ENCODE results near the gene TESK2. TPM values are rescaled to one million over a fixed set of nuclear protein-coding genes. Genes with fewer than 3 reads are reported as not detected.

TESK2 gene
- total RNA-seq, 6 donors from 2014 or later: 2.3 to 7.4 (median 5.7) TPM

DNA sequence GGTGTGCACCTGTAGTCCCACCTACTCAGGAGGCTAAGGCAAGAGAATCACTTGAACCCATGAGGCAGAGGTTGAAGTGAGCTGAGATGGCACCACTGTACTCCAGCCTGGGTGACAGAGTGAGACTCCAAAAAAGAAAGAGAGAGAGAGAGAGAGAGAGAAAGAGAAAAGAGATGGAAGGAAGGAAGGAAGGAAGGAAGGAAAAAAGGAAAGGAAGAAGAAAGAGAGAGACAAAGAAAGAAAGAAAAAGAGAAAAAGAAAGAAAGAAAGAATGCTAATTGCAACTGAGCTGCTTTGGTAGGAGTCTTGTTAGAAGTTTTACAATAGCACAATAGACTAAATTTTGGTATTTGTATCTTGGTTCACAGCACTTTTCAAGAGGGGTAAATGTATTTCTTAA, 25.7 kb downstream of the TESK2 start:
- no peaks in the 10 kb centered on the region for H3K36me3 ChIP-seq
- ATAC-seq (ENCODE audit: low FRiP score in 2 of 2) (no peak), DNase-seq (no peak)
- no peaks in the 10 kb centered on the region for H3K9me3 ChIP-seq
- no peak for TF ChIP-seq POLR2A (IDR thresholded peaks at IDR 0.05)
- TF ChIP-seq EP300 (IDR thresholded peaks at IDR 0.05): no peak
- TF ChIP-seq, protein P1, sequence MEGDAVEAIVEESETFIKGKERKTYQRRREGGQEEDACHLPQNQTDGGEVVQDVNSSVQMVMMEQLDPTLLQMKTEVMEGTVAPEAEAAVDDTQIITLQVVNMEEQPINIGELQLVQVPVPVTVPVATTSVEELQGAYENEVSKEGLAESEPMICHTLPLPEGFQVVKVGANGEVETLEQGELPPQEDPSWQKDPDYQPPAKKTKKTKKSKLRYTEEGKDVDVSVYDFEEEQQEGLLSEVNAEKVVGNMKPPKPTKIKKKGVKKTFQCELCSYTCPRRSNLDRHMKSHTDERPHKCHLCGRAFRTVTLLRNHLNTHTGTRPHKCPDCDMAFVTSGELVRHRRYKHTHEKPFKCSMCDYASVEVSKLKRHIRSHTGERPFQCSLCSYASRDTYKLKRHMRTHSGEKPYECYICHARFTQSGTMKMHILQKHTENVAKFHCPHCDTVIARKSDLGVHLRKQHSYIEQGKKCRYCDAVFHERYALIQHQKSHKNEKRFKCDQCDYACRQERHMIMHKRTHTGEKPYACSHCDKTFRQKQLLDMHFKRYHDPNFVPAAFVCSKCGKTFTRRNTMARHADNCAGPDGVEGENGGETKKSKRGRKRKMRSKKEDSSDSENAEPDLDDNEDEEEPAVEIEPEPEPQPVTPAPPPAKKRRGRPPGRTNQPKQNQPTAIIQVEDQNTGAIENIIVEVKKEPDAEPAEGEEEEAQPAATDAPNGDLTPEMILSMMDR (IDR thresholded peaks at IDR 0.05): no peak
- TF ChIP-seq POLR2AphosphoS5 (IDR thresholded peaks at IDR 0.05): no peak
- H3K4me3 ChIP-seq: no peak overlapping the region
- no peak overlapping the region for H3K27ac ChIP-seq
- H3K4me1 ChIP-seq: no peaks in the 10 kb centered on the region
- no peaks in the 10 kb centered on the region for H3K27me3 ChIP-seq

DNA sequence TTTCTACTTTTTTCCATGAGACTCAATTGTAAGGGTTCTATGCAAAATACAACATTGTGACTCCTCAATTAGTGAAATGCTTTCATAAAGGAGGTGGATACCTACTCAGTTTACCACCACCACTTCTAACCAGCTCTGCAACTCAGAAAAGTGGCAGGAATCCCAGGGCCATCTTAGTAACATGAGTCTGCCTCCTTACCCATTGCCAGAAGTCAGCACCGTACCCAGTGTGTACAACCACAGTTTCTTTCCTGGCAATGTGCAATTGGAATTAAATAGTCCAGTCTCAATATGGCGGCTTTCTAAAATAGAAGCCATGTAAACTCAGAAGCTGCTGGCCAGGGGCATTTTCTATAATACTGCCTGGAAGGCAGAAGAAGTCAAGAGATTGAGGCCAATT, 32.1 kb downstream of the TESK2 start:
- Histone ChIP-seq H3K36me3 (no peaks in the 10 kb centered on the region), H3K27ac (no peak overlapping the region), H3K4me3 (no peak overlapping the region), H3K9me3 (no peaks in the 10 kb centered on the region), H3K4me1 (no peaks in the 10 kb centered on the region), H3K27me3 (no peaks in the 10 kb centered on the region)
- no peak for DNase-seq
- ATAC-seq (ENCODE audit: low FRiP score in 2 of 2): no peak
- WGBS, 2 donors: 91 to 98% methylated on average over 2 of the region's 2 CpGs
- no peak for TF ChIP-seq POLR2A (IDR thresholded peaks at IDR 0.05)
- TF ChIP-seq POLR2AphosphoS5 (IDR thresholded peaks at IDR 0.05): no peak
- TF ChIP-seq EP300 (IDR thresholded peaks at IDR 0.05): no peak
- TF ChIP-seq, protein P1 (IDR thresholded peaks at IDR 0.05): no peak

DNA sequence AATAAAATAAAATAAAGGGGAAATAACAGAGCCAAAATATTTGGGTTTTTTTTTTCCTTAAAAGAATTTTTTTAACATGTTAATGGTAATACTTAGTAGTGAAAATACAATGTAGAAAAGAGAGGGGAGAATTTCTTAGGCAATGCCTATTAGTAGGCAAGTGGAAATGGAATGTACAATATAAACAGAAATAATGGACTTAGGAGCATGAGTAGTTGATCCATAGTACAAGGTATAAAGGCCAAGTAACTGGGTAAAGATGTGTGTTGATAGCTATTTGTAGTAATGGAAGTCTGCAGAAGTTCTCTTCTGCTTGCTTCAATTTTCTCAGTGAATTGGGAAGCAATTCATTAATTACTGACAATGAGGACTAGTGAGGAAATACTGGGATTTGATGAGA, 34.4 kb downstream of the TESK2 start:
- H3K27ac ChIP-seq: no peak overlapping the region
- H3K27me3 ChIP-seq: no peaks in the 10 kb centered on the region
- no peaks in the 10 kb centered on the region for H3K4me1 ChIP-seq
- H3K9me3 ChIP-seq: no peaks in the 10 kb centered on the region
- no peaks in the 10 kb centered on the region for H3K36me3 ChIP-seq
- ATAC-seq (ENCODE audit: low FRiP score in 2 of 2) (no peak), DNase-seq (no peak)
- TF ChIP-seq POLR2AphosphoS5 (IDR thresholded peaks at IDR 0.05) (no peak), EP300 (IDR thresholded peaks at IDR 0.05) (no peak), POLR2A (IDR thresholded peaks at IDR 0.05) (no peak)
- TF ChIP-seq, protein P1 (IDR thresholded peaks at IDR 0.05): no peak
- H3K4me3 ChIP-seq: no peak overlapping the region

DNA sequence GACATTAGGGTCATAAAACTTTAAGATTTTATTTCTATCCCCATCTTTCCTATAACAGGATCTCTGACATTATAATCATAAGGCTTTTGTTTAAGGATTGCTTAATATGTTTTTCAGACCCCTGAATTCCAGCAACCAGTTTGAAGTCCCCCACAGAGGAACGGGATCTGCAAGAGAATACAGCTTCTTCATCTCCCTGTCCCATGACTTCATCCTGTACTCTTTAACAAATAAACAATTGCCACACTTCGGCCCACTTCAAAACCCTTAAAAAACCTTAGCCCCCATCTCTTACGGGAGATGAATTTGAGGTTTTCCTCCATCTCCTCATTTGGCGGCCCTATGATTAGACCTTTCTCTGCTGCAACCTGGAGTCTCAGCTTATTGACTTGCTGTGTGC, 35.8 kb downstream of the TESK2 start:
- DNase-seq: no peak
- ATAC-seq (ENCODE audit: low FRiP score in 2 of 2): no peak
- H3K27ac ChIP-seq: no peak overlapping the region
- H3K4me3 ChIP-seq: no peak overlapping the region
- H3K27me3 ChIP-seq: no peaks in the 10 kb centered on the region
- no peaks in the 10 kb centered on the region for H3K36me3 ChIP-seq
- no peaks in the 10 kb centered on the region for H3K4me1 ChIP-seq
- 89 to 91% methylated on average over 4 of the region's 4 CpGs for WGBS, 2 donors
- H3K9me3 ChIP-seq: no peaks in the 10 kb centered on the region
- TF ChIP-seq, protein P1 (IDR thresholded peaks at IDR 0.05): no peak
- TF ChIP-seq POLR2AphosphoS5 (IDR thresholded peaks at IDR 0.05) (no peak), EP300 (IDR thresholded peaks at IDR 0.05) (no peak), POLR2A (IDR thresholded peaks at IDR 0.05) (no peak)

DNA sequence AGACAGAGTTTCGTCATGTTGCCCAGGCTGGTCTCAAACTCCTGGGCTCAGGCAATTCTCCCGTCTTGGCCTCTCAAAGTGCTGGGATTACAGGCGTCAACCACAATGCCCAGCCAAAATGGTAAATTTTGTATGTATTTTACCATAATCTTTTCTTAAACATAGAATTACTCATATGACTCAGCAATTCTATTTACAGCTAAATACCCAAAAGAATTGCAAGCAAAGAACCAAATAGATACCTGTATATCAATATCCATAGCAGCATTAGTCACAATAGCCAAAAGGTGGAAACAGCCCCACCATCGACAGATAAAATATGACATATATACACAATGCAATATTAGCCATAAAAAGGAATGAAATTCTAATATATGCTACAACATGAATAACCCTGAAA, 36.5 kb downstream of the TESK2 start:
- DNase-seq: no peak
- Histone ChIP-seq H3K27ac (no peak overlapping the region), H3K9me3 (no peaks in the 10 kb centered on the region), H3K36me3 (no peaks in the 10 kb centered on the region), H3K4me3 (no peak overlapping the region), H3K27me3 (no peaks in the 10 kb centered on the region), H3K4me1 (no peaks in the 10 kb centered on the region)
- TF ChIP-seq POLR2A (IDR thresholded peaks at IDR 0.05): no peak
- TF ChIP-seq, protein P1 (IDR thresholded peaks at IDR 0.05): no peak
- no peak for TF ChIP-seq EP300 (IDR thresholded peaks at IDR 0.05)
- TF ChIP-seq POLR2AphosphoS5 (IDR thresholded peaks at IDR 0.05): no peak
- no peak for ATAC-seq (ENCODE audit: low FRiP score in 2 of 2)
- WGBS, 2 donors: 94% methylated on average over 4 of the region's 4 CpGs
